Coronary artery (tissue), 2 donors: ENCODE measurements around the gene C1QTNF12.

Experiments
- DNase-seq: peaks from one replicate; pipeline ENCODE4 v3.0.0-alpha.2; 2017; ENCODE audit warnings: low spot score
- H3K27ac ChIP-seq, 2 donors: fragments of 200-600 bp; sonication (generic); one replicate each; pipeline ENCODE4 v1.5.1; 2016 to 2019
- H3K4me3 ChIP-seq: fragments of 200-600 bp; sonication (generic); 2 replicates; pipeline ENCODE4 v1.5.1; 2016; ENCODE audit warnings: mild to moderate bottlenecking, moderate library complexity
- TF ChIP-seq, protein P1 (sequence below): fragments of 200-600 bp; sonication (generic); IDR thresholded peaks from one replicate; pipeline ENCODE4 v1.5.1; 2019; ENCODE audit warnings: antibody characterized with exemption

The C1QTNF12 gene

DNA sequence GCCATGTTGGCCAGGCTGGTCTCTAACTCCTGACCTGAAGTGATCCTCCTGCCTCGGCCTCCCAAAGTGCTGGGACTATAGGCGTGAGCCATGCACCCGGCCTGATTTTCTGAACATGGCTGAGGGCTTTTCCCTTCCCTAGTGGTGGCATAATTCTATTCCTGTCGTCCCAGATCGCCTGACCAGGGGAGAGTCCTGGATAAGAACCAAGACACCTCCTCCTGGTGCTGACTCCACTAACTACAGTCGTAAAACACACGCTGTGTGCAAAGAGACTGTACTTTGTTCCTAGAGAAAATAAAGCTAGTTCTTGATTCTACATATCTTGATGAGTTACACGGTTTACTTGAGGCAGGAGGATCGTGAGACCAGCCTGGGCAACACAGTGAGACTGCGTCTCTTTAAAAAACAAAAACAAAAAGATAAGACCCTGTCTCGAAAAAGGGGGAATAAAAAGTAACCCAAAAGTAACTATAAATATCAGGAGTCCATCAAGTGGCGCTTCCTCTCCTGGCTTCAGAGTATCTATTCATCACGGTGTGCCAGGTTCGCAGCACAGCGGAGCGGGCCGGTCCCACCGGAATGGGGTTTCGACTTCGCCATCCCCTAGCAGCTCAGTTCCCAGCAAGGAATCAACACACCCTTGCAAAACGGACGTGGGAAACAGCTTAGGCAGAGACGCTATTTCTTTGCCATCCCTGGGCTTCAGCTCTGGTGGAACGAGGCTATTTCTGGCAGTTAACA is 15.7 kb downstream of the C1QTNF12 start:
- H3K27ac ChIP-seq, result peak overlapping the region; percentile 88 to 93
- TF ChIP-seq, protein P1, sequence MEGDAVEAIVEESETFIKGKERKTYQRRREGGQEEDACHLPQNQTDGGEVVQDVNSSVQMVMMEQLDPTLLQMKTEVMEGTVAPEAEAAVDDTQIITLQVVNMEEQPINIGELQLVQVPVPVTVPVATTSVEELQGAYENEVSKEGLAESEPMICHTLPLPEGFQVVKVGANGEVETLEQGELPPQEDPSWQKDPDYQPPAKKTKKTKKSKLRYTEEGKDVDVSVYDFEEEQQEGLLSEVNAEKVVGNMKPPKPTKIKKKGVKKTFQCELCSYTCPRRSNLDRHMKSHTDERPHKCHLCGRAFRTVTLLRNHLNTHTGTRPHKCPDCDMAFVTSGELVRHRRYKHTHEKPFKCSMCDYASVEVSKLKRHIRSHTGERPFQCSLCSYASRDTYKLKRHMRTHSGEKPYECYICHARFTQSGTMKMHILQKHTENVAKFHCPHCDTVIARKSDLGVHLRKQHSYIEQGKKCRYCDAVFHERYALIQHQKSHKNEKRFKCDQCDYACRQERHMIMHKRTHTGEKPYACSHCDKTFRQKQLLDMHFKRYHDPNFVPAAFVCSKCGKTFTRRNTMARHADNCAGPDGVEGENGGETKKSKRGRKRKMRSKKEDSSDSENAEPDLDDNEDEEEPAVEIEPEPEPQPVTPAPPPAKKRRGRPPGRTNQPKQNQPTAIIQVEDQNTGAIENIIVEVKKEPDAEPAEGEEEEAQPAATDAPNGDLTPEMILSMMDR, result no peak
- no peak for DNase-seq
- H3K4me3 ChIP-seq, result peak overlapping the region; percentile 90

DNA sequence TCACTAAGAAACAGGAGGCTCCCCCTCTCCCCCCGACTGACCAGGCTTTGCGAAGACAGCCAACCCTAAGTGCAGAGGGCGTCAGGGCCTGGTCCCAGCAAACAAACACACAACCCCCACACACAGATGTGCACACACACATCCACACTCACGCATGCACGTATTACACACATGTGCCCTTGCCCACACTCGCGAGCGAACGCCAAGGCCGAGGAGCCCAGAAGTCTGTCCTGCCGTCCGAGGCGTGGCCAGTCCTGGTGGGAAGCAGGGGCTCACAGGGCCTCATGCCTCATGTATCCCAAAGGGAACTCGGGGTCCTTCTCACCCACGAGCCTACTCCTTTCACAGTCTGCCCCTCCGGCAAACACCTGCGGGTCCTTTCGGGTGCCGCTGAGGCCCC is 16.8 kb downstream of the C1QTNF12 start:
- TF ChIP-seq, protein P1, result no peak
- Histone ChIP-seq H3K4me3 (peak overlapping the region; percentile 90), H3K27ac (no peak overlapping the region)
- DNase-seq, result no peak

DNA sequence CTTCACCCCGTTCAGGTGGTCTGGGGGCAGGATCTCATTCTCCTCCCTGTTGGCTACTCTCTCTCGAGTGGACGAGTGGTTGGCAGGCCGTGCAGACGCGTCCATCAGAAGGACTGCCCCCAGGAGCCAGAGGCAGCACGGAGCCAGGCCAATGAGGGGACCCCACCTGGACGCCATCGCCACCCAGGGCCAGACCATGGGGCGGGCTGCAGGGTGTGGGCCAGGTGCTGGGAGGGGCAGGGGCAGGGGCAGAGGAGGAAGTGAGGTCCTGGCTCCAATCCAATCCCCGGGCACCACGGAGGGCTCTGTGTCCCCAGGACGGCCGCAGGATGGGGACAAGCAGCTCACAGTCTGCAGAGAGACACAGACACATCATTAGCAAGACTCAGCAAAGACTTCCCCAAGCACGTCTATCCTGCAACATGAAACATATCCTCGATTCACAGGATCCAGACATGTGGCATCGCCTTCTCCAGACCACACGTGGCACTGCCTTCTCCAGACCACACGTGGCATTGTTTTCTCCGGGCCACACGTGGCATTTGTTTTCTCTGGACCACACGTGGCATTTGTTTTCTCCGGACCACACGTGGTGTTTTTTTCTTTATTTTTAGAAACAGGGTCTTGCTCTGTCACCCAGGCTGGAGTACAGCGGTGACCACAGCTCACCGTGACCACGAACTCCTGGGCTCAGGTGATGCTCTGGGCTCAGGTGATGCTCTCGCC is 17.8 kb downstream of the C1QTNF12 start:
- TF ChIP-seq, protein P1, result no peak
- no peak overlapping the region for H3K4me3 ChIP-seq
- no peak for DNase-seq

DNA sequence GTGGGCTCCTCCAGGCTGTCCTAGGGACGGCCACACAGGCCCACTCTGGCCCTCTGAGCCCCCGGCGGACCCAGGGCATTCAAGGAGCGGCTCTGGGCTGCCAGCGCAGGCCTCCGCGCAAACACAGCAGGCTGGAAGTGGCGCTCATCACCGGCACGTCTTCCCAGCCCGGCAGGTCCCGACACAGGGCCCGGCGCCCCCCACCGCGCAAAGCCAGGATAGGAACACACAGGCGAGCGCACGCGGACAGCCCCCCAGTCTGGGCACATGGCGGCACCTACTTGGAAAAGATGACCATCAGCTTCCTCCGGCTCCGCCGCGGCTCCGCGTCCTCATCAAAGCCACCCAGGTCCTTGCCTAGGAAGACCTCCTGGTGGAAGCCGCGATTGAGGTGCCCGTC is 18.3 kb downstream of the C1QTNF12 start:
- no peak for DNase-seq
- Histone ChIP-seq H3K4me3 (no peak overlapping the region), H3K27ac (no peak overlapping the region)
- TF ChIP-seq, protein P1, result no peak

More for the DNA sequence above, 17.8 kb downstream of the C1QTNF12 start:
- no peak overlapping the region for H3K27ac ChIP-seq

DNA sequence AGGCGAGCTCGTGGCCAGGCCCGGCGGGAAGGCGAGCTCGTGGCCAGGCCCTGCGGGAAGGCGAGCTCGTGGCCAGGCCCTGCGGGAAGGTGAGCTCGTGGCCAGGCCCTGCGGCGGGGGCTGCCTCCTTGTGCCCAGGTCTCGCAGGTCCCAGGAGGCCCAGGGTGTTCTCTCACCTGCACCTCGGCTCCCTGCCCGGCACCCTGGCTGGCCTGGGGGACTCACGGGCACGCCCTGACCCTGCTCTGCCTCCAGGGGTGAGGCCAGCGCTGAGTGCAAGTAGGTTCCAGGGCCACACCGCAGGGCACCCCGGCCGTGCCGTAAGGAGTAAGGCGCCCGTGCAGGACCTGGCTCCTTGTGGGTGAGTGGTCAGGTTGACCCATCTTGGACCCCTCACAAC is 19.1 kb downstream of the C1QTNF12 start:
- TF ChIP-seq, protein P1, result no peak
- no peak for DNase-seq
- Histone ChIP-seq H3K4me3 (no peak overlapping the region), H3K27ac (no peak overlapping the region)

DNA sequence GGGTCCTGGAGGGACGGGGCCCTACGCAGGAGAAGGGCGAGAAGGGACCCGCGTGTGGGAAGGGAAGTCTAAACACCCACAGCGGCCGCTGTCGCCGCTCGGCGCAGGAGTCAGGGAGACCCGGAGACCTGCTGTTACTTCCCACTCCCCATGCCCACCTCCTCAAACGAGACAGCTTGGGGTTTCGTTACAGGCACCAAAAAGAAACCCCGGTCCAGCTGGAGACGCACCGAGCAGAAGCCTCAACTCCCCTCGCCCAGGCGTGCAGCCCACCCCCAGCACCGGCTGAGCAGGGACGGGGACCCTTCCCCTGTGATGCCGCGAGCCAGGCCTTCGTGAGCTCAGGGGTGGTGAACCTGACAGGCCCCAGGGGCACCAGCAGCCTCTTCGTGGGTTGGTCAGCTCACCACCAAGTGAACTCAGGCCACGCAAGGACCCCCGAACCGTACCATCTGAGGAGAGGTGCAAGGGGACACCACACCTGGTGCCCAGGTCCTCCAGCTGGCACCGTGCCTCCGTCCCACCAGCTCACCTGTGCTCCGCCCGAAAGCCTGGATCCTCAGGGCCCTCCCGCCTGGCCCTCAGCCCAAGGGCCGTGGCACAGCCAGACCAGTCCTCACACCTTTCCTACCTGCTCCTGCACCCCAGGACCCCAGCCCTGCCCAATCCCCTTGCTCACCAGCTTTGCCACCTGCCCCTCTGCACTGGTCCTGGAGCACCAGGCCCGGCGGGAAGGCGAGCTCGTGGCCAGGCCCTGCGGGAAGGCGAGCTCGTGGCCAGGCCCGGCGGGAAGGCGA is 19.8 kb downstream of the C1QTNF12 start:
- DNase-seq, result no peak
- TF ChIP-seq, protein P1, result no peak
- no peak overlapping the region for H3K27ac ChIP-seq
- no peak overlapping the region for H3K4me3 ChIP-seq
